Uterus (tissue), 2 donors: ENCODE measurements around the gene APOLD1.

Experiments
- CTCF ChIP-seq, 4 experiments: fragments of 200-600 bp in 2 of 4; fragments of 450-650 bp in 2 of 4; sonication (generic) in 2 of 4; IDR thresholded peaks; one replicate each; pipeline ENCODE4 v1.5.1; 2016 to 2019; ENCODE audit warnings: antibody characterized with exemption in 4 of 4, mild to moderate bottlenecking in 2 of 4, moderate library complexity in 1 of 4
- POLR2A ChIP-seq, 2 donors: fragments of 450-650 bp; IDR thresholded peaks; one replicate each; pipeline ENCODE4 v1.6.1; 2016; ENCODE audit warnings: antibody characterized with exemption in 2 of 2, mild to moderate bottlenecking in 1 of 2, moderate library complexity in 1 of 2

GRCh38 chr12:12837813-12838153, 52.3 kb downstream of the APOLD1 start:
- TF ChIP-seq CTCF (IDR thresholded peaks at IDR 0.05) (no peak), POLR2A (IDR thresholded peaks at IDR 0.05) (no peak)
